AG09309 (cell line): ENCODE results near the gene KRT72.

ENCODE experiments used
- DNase-seq: peaks from one replicate; pipeline ENCODE4 v3.0.0-alpha.2; 2010; ENCODE audit warnings: low read depth
- H3K4me3 ChIP-seq: 2 replicates; pipeline ENCODE4 v1.5.1; 2011; ENCODE audit warnings: mild to moderate bottlenecking, low read depth, low read length, moderate library complexity; ENCODE audit not compliant: control insufficient read depth
- CTCF ChIP-seq: IDR thresholded peaks from 2 replicates; pipeline ENCODE4 v1.5.1; 2011; ENCODE audit warnings: mild to moderate bottlenecking, low read depth, low read length, inconsistent platforms; ENCODE audit not compliant: insufficient read depth, control insufficient read depth; ENCODE audit errors: missing control alignments

The KRT72 gene

GRCh38 chr12:52615912-52616311 lies 14.6 kb upstream of the KRT72 start:
- H3K4me3 ChIP-seq = no peak overlapping the region
- TF ChIP-seq CTCF = no peak
- DNase-seq = no peak

- no peak overlapping the region for H3K4me3 ChIP-seq
- no peak for TF ChIP-seq CTCF
- DNase-seq = no peak
These were observed 14.1 kb upstream of the KRT72 start for GRCh38 chr12:52615208-52615868.

- DNase-seq = no peak
- no peak for TF ChIP-seq CTCF
These were observed 13.3 kb upstream of the KRT72 start for GRCh38 chr12:52614381-52615207.

GRCh38 chr12:52613384-52614030 lies 12.2 kb upstream of the KRT72 start:
- H3K4me3 ChIP-seq = no peak overlapping the region
- no peak for TF ChIP-seq CTCF
- no peak for DNase-seq

More at GRCh38 chr12:52614381-52615207, 13.3 kb upstream of the KRT72 start:
- H3K4me3 ChIP-seq = no peak overlapping the region

- no peak for TF ChIP-seq CTCF
- H3K4me3 ChIP-seq = no peak overlapping the region
- no peak for DNase-seq
These were observed 11.4 kb upstream of the KRT72 start for GRCh38 chr12:52612431-52613383.

GRCh38 chr12:52611080-52611468 lies 9.8 kb upstream of the KRT72 start:
- DNase-seq = no peak
- TF ChIP-seq CTCF = no peak
- no peak overlapping the region for H3K4me3 ChIP-seq
